Activated CD4-positive, alpha-beta T cell treated with anti-CD3 and anti-CD28 coated beads, Interleukin-2, amount 50 U/mL, for 24 hours (primary cell): ENCODE data around the gene DAP3.
"Not testable (repeated sequence)": the region's sequence is repeated elsewhere in the genome, so short reads cannot be mapped to it uniquely, and the experiment has no call there.

Source experiments
- DNase-seq, 2 donors: peaks; one replicate each; pipeline ENCODE4 v3.0.0-alpha.2; 2020; ENCODE audit warnings: low read depth in 1 of 2, low spot score in 1 of 2

The DAP3 gene

GRCh38 chr1:155717041-155717440, 28.1 kb downstream of the DAP3 start:
- DNase-seq, result no peak

- DNase-seq, result not testable (repeated sequence)
Observed at GRCh38 chr1:155718524-155719115, 29.7 kb downstream of the DAP3 start.

GRCh38 chr1:155719703-155720102, 30.8 kb downstream of the DAP3 start:
- no peak for DNase-seq

GRCh38 chr1:155725142-155725541, 36.3 kb downstream of the DAP3 start:
- DNase-seq, result no peak

GRCh38 chr1:155729031-155729898, 40.4 kb downstream of the DAP3 start:
- DNase-seq, result peak in 1 of 2 donors; percentile 14

- no peak for DNase-seq
Observed at GRCh38 chr1:155740995-155741394, 52.1 kb downstream of the DAP3 start.

- no peak for DNase-seq
Observed at GRCh38 chr1:155741908-155742307, 53.0 kb downstream of the DAP3 start.

GRCh38 chr1:155744711-155745283, 55.9 kb downstream of the DAP3 start:
- DNase-seq, result no peak

GRCh38 chr1:155745284-155746228, 56.7 kb downstream of the DAP3 start:
- peak; percentile 94 to 98 for DNase-seq

GRCh38 chr1:155747586-155747985, 58.7 kb downstream of the DAP3 start:
- not testable (repeated sequence) for DNase-seq

- not testable (repeated sequence) for DNase-seq
Observed at GRCh38 chr1:155748141-155748540, 59.2 kb downstream of the DAP3 start.

GRCh38 chr1:155759017-155759416, 70.1 kb downstream of the DAP3 start:
- DNase-seq, result not testable (repeated sequence)

- DNase-seq, result no peak
Observed at GRCh38 chr1:155759966-155760630, 71.2 kb downstream of the DAP3 start.

- DNase-seq, result no peak
Observed at GRCh38 chr1:155760751-155761475, 72.0 kb downstream of the DAP3 start.

GRCh38 chr1:155761736-155762405, 73.0 kb downstream of the DAP3 start:
- no peak for DNase-seq

GRCh38 chr1:155763090-155763815, 74.4 kb downstream of the DAP3 start:
- not testable (repeated sequence) for DNase-seq

- not testable (repeated sequence) for DNase-seq
Observed at GRCh38 chr1:155763989-155764388, 75.1 kb downstream of the DAP3 start.

- not testable (repeated sequence) for DNase-seq
Observed at GRCh38 chr1:155767399-155767989, 78.6 kb downstream of the DAP3 start.
